Tibial nerve (tissue), 3 donors: ENCODE data around the gene SLC66A2.

Source experiments
- POLR2A ChIP-seq, 2 donors: fragments of 450-650 bp; IDR thresholded peaks; one replicate each; pipeline ENCODE4 v1.6.1; 2017; ENCODE audit warnings: antibody characterized with exemption in 2 of 2, mild to moderate bottlenecking in 2 of 2, moderate library complexity in 2 of 2
- TF ChIP-seq, protein P1 (sequence below), 5 experiments: fragments of 200-600 bp in 3 of 5; fragments of 450-650 bp in 2 of 5; sonication (generic) in 3 of 5; IDR thresholded peaks; one replicate each; pipeline ENCODE4 v1.5.1; 2016 to 2019; ENCODE audit warnings: antibody characterized with exemption in 5 of 5, mild to moderate bottlenecking in 3 of 5, moderate library complexity in 2 of 5

DNA sequence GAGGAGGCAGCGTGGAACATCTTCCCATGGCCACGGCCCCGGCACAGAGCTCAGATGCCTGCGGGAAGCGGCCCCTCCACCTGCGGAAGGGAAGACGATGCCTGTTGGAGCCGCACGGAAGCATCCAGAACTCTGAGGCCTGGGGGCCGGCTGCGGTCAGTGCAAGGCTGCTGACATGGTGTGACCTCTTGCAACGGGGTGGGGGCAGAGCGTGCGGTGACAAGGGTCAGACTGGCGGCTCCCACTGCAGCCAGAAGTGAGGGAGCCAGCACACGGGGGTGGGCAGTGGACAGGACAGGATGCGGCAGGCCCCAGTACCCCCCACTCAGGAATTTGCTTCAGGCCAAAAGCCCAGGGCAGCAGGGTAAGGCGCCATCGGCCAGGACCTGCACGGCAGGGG is 48.8 kb downstream of the SLC66A2 start:
- TF ChIP-seq, protein P1, sequence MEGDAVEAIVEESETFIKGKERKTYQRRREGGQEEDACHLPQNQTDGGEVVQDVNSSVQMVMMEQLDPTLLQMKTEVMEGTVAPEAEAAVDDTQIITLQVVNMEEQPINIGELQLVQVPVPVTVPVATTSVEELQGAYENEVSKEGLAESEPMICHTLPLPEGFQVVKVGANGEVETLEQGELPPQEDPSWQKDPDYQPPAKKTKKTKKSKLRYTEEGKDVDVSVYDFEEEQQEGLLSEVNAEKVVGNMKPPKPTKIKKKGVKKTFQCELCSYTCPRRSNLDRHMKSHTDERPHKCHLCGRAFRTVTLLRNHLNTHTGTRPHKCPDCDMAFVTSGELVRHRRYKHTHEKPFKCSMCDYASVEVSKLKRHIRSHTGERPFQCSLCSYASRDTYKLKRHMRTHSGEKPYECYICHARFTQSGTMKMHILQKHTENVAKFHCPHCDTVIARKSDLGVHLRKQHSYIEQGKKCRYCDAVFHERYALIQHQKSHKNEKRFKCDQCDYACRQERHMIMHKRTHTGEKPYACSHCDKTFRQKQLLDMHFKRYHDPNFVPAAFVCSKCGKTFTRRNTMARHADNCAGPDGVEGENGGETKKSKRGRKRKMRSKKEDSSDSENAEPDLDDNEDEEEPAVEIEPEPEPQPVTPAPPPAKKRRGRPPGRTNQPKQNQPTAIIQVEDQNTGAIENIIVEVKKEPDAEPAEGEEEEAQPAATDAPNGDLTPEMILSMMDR (IDR thresholded peaks at IDR 0.05) = no peak
- TF ChIP-seq POLR2A (IDR thresholded peaks at IDR 0.05) = no peak
